ENCODE results near the gene MTO1.
"Not testable (repeated sequence)": the region's sequence is repeated elsewhere in the genome, so short reads cannot be mapped to it uniquely, and the experiment has no call there.

MTO1 gene

GRCh38 chr6:73525546-73526330, 64.2 kb downstream of the MTO1 start:
- DNase-seq (ENCODE audit: low read depth in 1 of 2, low spot score in 1 of 2), result no peak

- DNase-seq (ENCODE audit: low read depth in 1 of 2, low spot score in 1 of 2), result no peak
Measured at GRCh38 chr6:73528897-73529296, 67.4 kb downstream of the MTO1 start.

- no peak for DNase-seq (ENCODE audit: low read depth in 1 of 2, low spot score in 1 of 2)
Measured at GRCh38 chr6:73532293-73532692, 70.8 kb downstream of the MTO1 start.

- DNase-seq (ENCODE audit: low read depth in 1 of 2, low spot score in 1 of 2), result no peak
Measured at GRCh38 chr6:73534628-73535027, 73.1 kb downstream of the MTO1 start.

- DNase-seq (ENCODE audit: low read depth in 1 of 2, low spot score in 1 of 2), result no peak
Measured at GRCh38 chr6:73537677-73538076, 76.1 kb downstream of the MTO1 start.

- no peak for DNase-seq (ENCODE audit: low read depth in 1 of 2, low spot score in 1 of 2)
Measured at GRCh38 chr6:73538116-73538779, 76.7 kb downstream of the MTO1 start.

- not testable (repeated sequence) for DNase-seq (ENCODE audit: low read depth in 1 of 2, low spot score in 1 of 2)
Measured at GRCh38 chr6:73542481-73542880, 80.9 kb downstream of the MTO1 start.

GRCh38 chr6:73542891-73543290, 81.4 kb downstream of the MTO1 start:
- no peak for DNase-seq (ENCODE audit: low read depth in 1 of 2, low spot score in 1 of 2)

- DNase-seq (ENCODE audit: low read depth in 1 of 2, low spot score in 1 of 2), result no peak
Measured at GRCh38 chr6:73547036-73547435, 85.5 kb downstream of the MTO1 start.

GRCh38 chr6:73548458-73549446, 87.2 kb downstream of the MTO1 start:
- DNase-seq (ENCODE audit: low read depth in 1 of 2, low spot score in 1 of 2), result no peak

GRCh38 chr6:73551115-73551514, 89.6 kb downstream of the MTO1 start:
- not testable (repeated sequence) for DNase-seq (ENCODE audit: low read depth in 1 of 2, low spot score in 1 of 2)

GRCh38 chr6:73555380-73555949, 93.9 kb downstream of the MTO1 start:
- DNase-seq (ENCODE audit: low read depth in 1 of 2, low spot score in 1 of 2), result not testable (repeated sequence)

- DNase-seq (ENCODE audit: low read depth in 1 of 2, low spot score in 1 of 2), result no peak
Measured at GRCh38 chr6:73556836-73557235, 95.3 kb downstream of the MTO1 start.

All from activated CD4-positive, alpha-beta T cell treated with anti-CD3 and anti-CD28 coated beads, Interleukin-2, amount 50 U/mL, for 24 hours (primary cell).